Activated T-helper 1 cell treated with anti-CD3 and anti-CD28 coated beads, Interleukin-2, amount 50 U/mL, for 16 hours (primary cell): Measurements from ENCODE around the gene CREB5.

Source experiments
- DNase-seq, 2 donors: peaks; one replicate each; pipeline ENCODE4 v3.0.0-alpha.2; 2020; ENCODE audit warnings: low read depth in 1 of 2, low spot score in 1 of 2

The CREB5 gene

GRCh38 chr7:28407651-28408050 is 4.7 kb upstream of the CREB5 start:
- no peak for DNase-seq

- DNase-seq, result no peak
Observed at GRCh38 chr7:28408105-28408959, 4.0 kb upstream of the CREB5 start.

GRCh38 chr7:28408960-28409715 is 3.2 kb upstream of the CREB5 start:
- DNase-seq, result peak in 1 of 2 donors; percentile 23

GRCh38 chr7:28409716-28410627 is 2.3 kb upstream of the CREB5 start:
- DNase-seq, result no peak

GRCh38 chr7:28410628-28411531 is 1.4 kb upstream of the CREB5 start:
- DNase-seq, result no peak

- DNase-seq, result no peak
Observed at GRCh38 chr7:28413011-28413410, 693 bp downstream of the CREB5 start.

GRCh38 chr7:28414453-28414852 is 2.1 kb downstream of the CREB5 start:
- no peak for DNase-seq

GRCh38 chr7:28417321-28417940 is 5.1 kb downstream of the CREB5 start:
- no peak for DNase-seq

GRCh38 chr7:28418311-28418710 is 6.0 kb downstream of the CREB5 start:
- no peak for DNase-seq

- no peak for DNase-seq
Observed at GRCh38 chr7:28418966-28419365, 6.6 kb downstream of the CREB5 start.

GRCh38 chr7:28419716-28420115 is 7.4 kb downstream of the CREB5 start:
- DNase-seq, result no peak

GRCh38 chr7:28423112-28423511 is 10.8 kb downstream of the CREB5 start:
- DNase-seq, result no peak

GRCh38 chr7:28423918-28424514 is 11.7 kb downstream of the CREB5 start:
- DNase-seq, result no peak

GRCh38 chr7:28425496-28425895 is 13.2 kb downstream of the CREB5 start:
- DNase-seq, result no peak

- no peak for DNase-seq
Observed at GRCh38 chr7:28427236-28427635, 14.9 kb downstream of the CREB5 start.

GRCh38 chr7:28430616-28431015 is 18.3 kb downstream of the CREB5 start:
- DNase-seq, result no peak

- no peak for DNase-seq
Observed at GRCh38 chr7:28432105-28432504, 19.8 kb downstream of the CREB5 start.

- DNase-seq, result no peak
Observed at GRCh38 chr7:28433039-28433438, 20.7 kb downstream of the CREB5 start.

GRCh38 chr7:28433699-28434219 is 21.4 kb downstream of the CREB5 start:
- DNase-seq, result no peak
